Osteocyte (in vitro differentiated cells): ENCODE results near the gene ABHD16A. TPM values are rescaled to one million over a fixed set of nuclear protein-coding genes. Genes with fewer than 3 reads are reported as not detected.
A peak's percentile ranks its signal among the peaks of the same experiment; 100 is the strongest.

ENCODE experiments used
- DNase-seq: peaks from one replicate; pipeline ENCODE4 v3.0.0; 2021; ENCODE audit warnings: mixed read lengths; ENCODE audit not compliant: unreplicated experiment; ENCODE audit errors: extremely low spot score
- H3K27ac Mint-ChIP-seq: one replicate; pipeline ENCODE4 v1.8.0; 2021; ENCODE audit warnings: mild to moderate bottlenecking, mixed read lengths; ENCODE audit not compliant: unreplicated experiment
- H3K27me3 Mint-ChIP-seq: one replicate; pipeline ENCODE4 v1.8.0; 2021; ENCODE audit warnings: mixed read lengths; ENCODE audit not compliant: unreplicated experiment
- H3K36me3 Mint-ChIP-seq: one replicate; pipeline ENCODE4 v1.8.0; 2021; ENCODE audit warnings: mixed read lengths; ENCODE audit not compliant: unreplicated experiment
- H3K4me1 Mint-ChIP-seq: one replicate; pipeline ENCODE4 v1.8.0; 2021; ENCODE audit warnings: mixed read lengths; ENCODE audit not compliant: unreplicated experiment
- H3K4me3 Mint-ChIP-seq: one replicate; pipeline ENCODE4 v1.8.0; 2021; ENCODE audit warnings: mild to moderate bottlenecking, moderate library complexity, mixed read lengths; ENCODE audit not compliant: unreplicated experiment
- H3K9me3 Mint-ChIP-seq: one replicate; pipeline ENCODE4 v1.8.0; 2021; ENCODE audit warnings: mixed read lengths; ENCODE audit not compliant: unreplicated experiment
- CTCF ChIP-seq: fragments of 200-600 bp; sonication (generic); IDR thresholded peaks from 2 replicates; pipeline ENCODE4 v1.5.0; 2021; ENCODE audit warnings: antibody characterized with exemption, mild to moderate bottlenecking, moderate library complexity
- total RNA-seq: library from RNA; stranded (reverse); gene quantifications from 2 replicates; pipeline ENCODE4 v1.2.1, GENCODE V29; 2021

ABHD16A gene
- total RNA-seq, 1 donor from 2014 or later = 50.5 TPM

- TF ChIP-seq CTCF = no peak
- peak overlapping the region; percentile 95 for H3K4me3 Mint-ChIP-seq
- no peaks in the 10 kb centered on the region for H3K9me3 Mint-ChIP-seq
- no peaks in the 10 kb centered on the region for H3K27me3 Mint-ChIP-seq
- H3K27ac Mint-ChIP-seq = peak overlapping the region; percentile 96
- peaks cover 38% of the 10 kb centered on the region for H3K4me1 Mint-ChIP-seq
- H3K36me3 Mint-ChIP-seq = peaks cover 36% of the 10 kb centered on the region
- no peak for DNase-seq
Measured at GRCh38 chr6:31666337-31666965, 36.7 kb downstream of the ABHD16A start.

GRCh38 chr6:31665501-31666336 is 37.4 kb downstream of the ABHD16A start, which contains the start of gene CSNK2B:
Gene CSNK2B (plus strand): TSS chr6:31666080. CDS start chr6:31666832, 752 bp downstream.
- no peak for TF ChIP-seq CTCF
- Mint-ChIP-seq H3K27me3 (no peaks in the 10 kb centered on the region), H3K27ac (peak within 1 kb of the TSS; percentile 96), H3K4me3 (peak within 1 kb of the TSS; percentile 95), H3K4me1 (peaks cover 44% of the 10 kb centered on the region), H3K36me3 (peaks cover 32% of the 10 kb centered on the region), H3K9me3 (no peaks in the 10 kb centered on the region)
- DNase-seq = peak; percentile 98

- Mint-ChIP-seq H3K36me3 (peaks cover 28% of the 10 kb centered on the region), H3K4me3 (peak within 1 kb of the TSS; percentile 95), H3K27me3 (no peaks in the 10 kb centered on the region), H3K27ac (peak within 1 kb of the TSS; percentile 96), H3K9me3 (no peaks in the 10 kb centered on the region), H3K4me1 (peaks cover 48% of the 10 kb centered on the region)
- peak; percentile 93 for DNase-seq
- TF ChIP-seq CTCF = no peak
Measured at GRCh38 chr6:31664790-31665500, 38.2 kb downstream of the ABHD16A start, which contains the start of gene GPANK1. Gene GPANK1 (minus strand): TSS chr6:31664997. CDS start chr6:31664478, 519 bp downstream.

- Mint-ChIP-seq H3K4me1 (peaks cover 56% of the 10 kb centered on the region), H3K4me3 (peak overlapping the region; percentile 95), H3K9me3 (no peaks in the 10 kb centered on the region), H3K27me3 (no peaks in the 10 kb centered on the region), H3K27ac (peak overlapping the region; percentile 96), H3K36me3 (peaks cover 23% of the 10 kb centered on the region)
- no peak for DNase-seq
- no peak for TF ChIP-seq CTCF
Measured at GRCh38 chr6:31663961-31664789, 38.9 kb downstream of the ABHD16A start.
